Transverse colon (tissue), 3 donors: ENCODE measurements around the gene PLA2G2C.

Experiments used
- CTCF ChIP-seq, 5 experiments: fragments of 200-600 bp in 3 of 5; fragments of 450-650 bp in 2 of 5; sonication (generic) in 3 of 5; IDR thresholded peaks; 1 replicate in 2 of 5; 2 replicates in 3 of 5; pipeline ENCODE4 v1.5.1; 2016 to 2017; ENCODE audit warnings: antibody characterized with exemption in 5 of 5, inconsistent platforms in 3 of 5, mild to moderate bottlenecking in 2 of 5, moderate library complexity in 1 of 5
- EP300 ChIP-seq: sonication (generic); formaldehyde crosslinking; IDR thresholded peaks from one replicate; pipeline ENCODE4 v1.6.1; 2017; ENCODE audit warnings: antibody characterized with exemption, low read depth
- POLR2A ChIP-seq: fragments of 450-650 bp; IDR thresholded peaks from one replicate; pipeline ENCODE4 v1.6.1; 2016; ENCODE audit warnings: antibody characterized with exemption, mild to moderate bottlenecking, moderate library complexity

GRCh38 chr1:20197329-20197791, 11.0 kb upstream of the PLA2G2C start:
- no peak for TF ChIP-seq POLR2A
- no peak for TF ChIP-seq CTCF (IDR thresholded peaks at IDR 0.05)
- TF ChIP-seq EP300 = no peak
